SH-SY5Y (cell line): ENCODE data around the gene ACBD7.

Source experiments
- GATA2 ChIP-seq: IDR thresholded peaks from 2 replicates; pipeline ENCODE4 v1.6.1; 2011; ENCODE audit warnings: mild to moderate bottlenecking, low read depth, low read length
- GATA3 ChIP-seq: IDR thresholded peaks from 2 replicates; pipeline ENCODE4 v1.6.1; 2011; ENCODE audit warnings: low read depth, mild to moderate bottlenecking, low read length, moderate library complexity

- no peak for TF ChIP-seq GATA2
- TF ChIP-seq GATA3 = no peak
These were observed 36.3 kb upstream of the ACBD7 start for GRCh38 chr10:15124908-15125307.
